Anterior cingulate cortex (tissue), 58 donors: ENCODE measurements around the gene CCDC40.
"Not testable (repeated sequence)": the region's sequence is repeated elsewhere in the genome, so short reads cannot be mapped to it uniquely, and the experiment has no call there.

Source experiments
- DNase-seq, 58 donors: peaks; one replicate each; lab custom pipeline; 2025; lab: John Stamatoyannopoulos, UW

Gene CCDC40

GRCh38 chr17:80043963-80044362 lies 7.5 kb downstream of the CCDC40 start:
- DNase-seq = no peak

DNA sequence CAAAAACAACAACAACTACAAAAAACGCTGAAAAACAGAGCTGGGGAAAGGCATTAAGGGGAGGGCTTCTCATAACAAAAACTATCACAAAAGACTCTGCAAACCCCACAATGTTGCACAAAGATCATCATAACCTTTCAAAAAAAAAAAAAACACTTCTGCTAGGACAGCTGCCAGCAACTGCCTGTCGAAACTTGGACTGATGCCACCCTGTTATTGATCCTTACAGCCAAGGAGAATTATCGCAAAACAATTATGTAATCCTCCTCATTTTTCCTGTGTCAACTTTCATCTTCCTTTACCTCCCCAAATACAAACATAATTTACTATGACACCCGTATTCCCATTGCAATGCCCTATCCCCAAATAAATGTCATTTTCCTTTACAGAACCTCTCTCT lies 9.3 kb downstream of the CCDC40 start:
- DNase-seq = no peak

GRCh38 chr17:80046709-80047108 lies 10.3 kb downstream of the CCDC40 start:
- DNase-seq = not testable (repeated sequence)

GRCh38 chr17:80047176-80047575 lies 10.7 kb downstream of the CCDC40 start:
- DNase-seq = no peak

DNA sequence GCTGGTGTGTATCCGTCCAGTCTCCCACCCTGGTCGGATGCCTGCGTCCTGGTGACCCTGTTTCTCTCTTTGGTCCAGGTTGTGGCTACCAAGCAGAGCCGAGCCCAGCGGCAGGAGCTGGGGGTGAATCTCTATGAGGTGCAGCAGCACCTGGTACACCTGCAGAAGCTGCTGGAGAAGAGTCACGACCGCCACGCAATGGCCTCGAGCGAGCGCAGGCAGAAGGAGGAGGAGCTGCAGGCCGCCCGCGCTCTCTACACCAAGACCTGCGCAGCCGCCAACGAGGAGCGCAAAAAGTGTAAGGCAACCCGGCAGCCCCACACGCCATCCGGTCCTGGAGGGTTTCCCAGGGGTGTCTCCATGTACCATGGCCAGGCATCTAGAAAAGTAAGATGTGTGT lies 13.5 kb downstream of the CCDC40 start:
- DNase-seq = no peak

DNA sequence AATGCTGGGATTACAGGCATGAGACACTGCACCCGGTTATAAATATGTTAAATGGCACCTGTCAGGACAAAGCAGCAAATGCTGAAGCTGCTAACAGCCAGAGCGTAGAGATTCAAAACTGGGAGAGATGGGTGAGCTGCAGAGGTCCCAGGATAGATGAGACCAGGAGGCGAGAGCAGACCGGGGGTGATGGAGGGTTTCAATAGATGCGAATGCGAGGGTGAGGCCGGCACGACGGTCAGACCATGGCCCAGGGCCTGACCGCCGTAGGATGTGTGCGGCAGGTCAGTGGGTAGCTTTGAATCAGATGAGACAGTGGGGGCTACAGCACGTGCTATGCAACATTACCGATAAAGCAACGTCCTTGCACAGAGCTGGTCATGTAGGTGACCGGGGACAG lies 14.3 kb downstream of the CCDC40 start:
- DNase-seq = no peak

- DNase-seq = no peak
Measured at GRCh38 chr17:80051681-80052080, 15.2 kb downstream of the CCDC40 start.

DNA sequence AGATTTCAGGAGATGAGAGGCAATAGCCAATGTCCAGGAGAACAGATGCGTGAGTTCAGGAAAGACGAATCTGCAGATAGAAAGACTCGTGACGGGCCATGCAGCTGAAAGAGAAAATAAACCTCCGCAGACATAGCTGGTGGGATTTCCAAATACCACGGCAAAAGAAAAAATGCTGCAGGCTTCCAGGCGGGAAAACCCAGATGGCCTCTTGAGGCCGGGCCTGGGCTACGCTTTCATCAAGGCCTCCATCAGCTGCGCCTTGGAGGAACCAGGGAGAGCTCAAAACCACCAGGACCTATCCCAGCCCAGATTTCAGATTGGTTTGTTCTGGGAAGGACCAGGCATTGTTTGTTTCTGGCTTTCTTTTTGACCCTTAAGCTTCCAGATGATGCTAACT lies 16.7 kb downstream of the CCDC40 start:
- no peak for DNase-seq

- no peak for DNase-seq
Measured at GRCh38 chr17:80055597-80055996, 19.2 kb downstream of the CCDC40 start.

- no peak for DNase-seq
Measured at GRCh38 chr17:80058311-80058955, 22.0 kb downstream of the CCDC40 start.

DNA sequence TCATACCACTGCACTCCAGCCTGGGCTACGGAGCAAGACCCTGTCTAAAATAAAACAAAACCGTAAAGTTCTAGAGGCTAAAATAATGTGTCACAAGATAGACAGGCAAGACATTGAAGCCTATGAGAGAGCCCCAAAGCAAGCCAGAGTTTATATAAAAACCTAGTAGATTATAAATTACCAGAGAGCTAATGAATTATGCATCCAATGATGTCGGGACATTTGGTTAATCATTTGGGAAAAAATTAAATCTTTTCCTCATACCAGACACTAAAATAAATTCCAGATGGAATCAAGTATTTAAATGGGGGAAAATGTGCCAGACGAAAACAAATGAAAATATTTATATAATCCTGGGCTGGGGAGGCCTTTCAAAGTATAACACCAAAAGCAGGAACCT lies 24.2 kb downstream of the CCDC40 start:
- no peak for DNase-seq

DNA sequence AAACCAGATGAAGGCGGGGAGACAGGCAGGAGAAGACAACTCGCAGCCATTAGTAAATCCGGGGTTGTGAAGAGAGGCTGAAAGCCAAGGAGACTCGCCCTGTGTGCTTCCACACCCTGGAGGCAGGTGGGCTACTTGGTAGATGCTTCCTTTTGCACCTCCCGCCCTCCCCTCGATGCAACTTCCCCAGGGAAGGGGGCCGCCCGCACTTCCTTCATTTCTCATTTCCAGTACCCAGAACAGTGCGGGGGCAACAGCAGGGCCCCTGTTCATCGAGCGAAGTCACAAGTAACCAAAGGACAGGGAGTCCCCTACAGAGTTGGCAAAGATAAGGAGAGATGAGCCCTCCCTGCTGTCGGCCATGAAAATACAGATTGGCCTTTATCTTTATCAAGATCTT lies 25.0 kb downstream of the CCDC40 start:
- no peak for DNase-seq

DNA sequence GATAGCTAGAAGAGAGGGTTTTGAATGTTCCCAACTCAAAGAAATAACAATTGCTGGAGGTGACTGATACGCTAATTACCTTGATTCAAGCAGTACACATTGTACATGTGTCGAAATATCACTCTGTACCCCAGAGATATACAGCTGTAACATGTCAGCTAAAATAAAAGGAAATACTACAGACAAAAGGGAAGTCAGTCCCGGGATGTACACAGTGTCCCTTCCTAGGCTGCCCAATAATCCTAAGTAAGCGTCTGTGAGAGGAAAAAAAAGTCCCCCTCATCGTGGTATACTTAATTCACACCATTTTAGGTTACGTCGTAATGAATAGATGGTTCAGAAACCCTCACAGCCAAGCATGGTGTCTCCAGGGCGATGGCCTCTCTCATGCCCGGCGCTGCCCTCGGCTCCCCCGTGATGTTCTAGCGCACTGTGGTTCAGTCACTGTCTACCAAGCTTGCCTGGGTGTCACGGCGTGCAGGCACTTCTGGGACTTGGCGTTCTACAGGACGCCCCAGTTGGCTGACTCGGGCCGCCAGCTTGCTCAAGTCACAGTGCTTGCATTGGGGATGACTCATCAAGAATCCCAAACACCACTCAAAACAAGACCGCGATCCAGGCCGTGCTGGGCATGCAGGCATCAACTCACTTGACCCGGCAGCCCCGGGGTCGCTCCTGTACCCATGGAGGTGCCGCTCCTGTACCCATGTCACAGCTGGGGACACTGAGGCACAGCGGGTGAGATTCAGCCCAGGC lies 27.6 kb downstream of the CCDC40 start:
- DNase-seq = peak in 12 of 58 donors; percentile 7 to 29 (median 16)

DNA sequence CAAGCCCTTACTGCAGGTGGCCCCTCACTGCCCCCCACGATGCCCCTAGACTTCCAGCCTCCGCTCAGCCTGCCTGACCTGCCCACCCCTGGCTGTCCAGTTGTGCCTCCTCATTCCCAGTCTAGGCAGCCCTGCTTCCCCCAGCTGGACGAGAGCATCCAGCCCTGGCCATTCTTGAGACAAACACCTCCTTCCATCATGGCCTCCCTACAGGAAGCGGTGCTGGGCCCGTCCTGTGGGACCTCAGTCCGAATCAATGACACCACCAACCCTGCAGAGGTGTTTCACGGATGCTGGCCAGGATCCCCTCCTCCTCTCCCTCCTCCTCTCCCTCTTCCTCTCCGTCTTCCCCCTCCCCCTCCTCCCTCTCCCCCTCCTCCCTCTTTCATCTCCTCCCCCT lies 28.3 kb downstream of the CCDC40 start:
- no peak for DNase-seq

GRCh38 chr17:80065478-80066170 lies 29.2 kb downstream of the CCDC40 start:
- no peak for DNase-seq

DNA sequence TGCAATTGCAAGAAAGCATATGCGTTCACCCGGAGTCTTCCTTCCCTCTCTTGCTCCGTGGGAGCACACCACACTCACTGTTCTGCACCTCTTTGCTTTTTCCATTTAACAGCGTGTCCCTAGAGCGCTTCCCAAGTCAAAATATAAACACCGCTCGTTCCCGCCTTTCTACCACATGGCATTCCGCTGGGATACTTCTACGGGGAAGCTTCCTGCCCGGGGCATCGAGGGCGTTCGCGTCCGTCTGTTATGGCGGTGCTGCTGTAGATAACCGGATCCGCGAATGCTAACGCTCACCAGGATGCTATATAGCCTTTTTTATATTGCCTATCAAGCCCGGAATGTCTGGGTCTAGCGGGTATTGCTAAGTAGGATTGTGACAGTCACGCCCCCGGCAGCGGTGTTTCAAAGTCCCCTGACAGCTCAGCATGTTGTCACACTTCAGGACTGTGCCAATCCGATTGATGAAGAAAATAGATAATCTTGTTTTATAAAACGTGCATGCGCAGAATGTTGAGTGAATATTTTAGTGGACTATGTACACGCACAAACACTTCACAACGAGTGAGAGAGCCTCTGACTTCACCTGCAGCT lies 31.0 kb downstream of the CCDC40 start:
- no peak for DNase-seq

DNA sequence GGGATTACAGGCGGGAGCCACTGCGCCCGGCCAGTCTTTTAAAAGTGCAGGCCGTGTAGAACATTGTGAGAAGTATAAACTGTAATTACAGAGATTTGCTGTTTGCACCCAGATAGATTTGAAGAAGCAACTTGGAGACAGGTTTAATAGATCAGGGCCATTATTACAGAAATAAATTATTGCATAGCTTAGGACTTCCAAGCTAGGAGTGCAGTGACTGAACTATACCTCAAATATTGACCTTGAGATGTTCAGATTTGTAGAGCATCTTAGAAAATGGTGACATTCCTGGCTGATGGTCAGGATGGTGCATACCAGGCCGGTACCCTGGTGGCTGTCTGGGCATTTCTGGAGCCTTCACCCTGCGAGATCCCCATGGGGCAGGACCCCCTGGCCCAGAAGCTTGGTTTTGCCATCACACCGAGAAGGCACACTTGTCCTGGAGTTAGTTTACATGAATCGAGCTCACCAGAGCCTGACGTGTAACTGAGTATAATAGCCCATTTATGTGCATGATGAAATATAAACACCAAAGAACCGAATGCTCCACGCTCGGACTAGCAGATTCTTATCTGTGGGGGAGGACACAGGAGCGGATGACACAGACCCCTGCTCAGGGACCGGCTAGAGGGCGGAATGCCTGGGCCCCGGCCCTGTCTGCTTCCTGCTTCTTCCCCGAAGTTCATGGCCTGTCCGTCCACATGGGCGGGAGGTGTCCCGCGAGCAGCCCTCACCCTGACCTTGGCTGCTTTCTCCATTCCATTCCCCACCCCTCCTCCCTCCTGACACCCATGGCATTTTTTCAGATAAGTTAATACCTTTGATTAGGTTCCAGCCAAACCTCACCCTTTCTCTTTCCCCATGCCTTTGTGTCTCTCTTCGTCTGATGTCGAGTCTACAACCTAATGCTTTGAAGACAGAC lies 32.1 kb downstream of the CCDC40 start:
- DNase-seq = no peak

- no peak for DNase-seq
Measured at GRCh38 chr17:80070375-80071115, 34.1 kb downstream of the CCDC40 start.

DNA sequence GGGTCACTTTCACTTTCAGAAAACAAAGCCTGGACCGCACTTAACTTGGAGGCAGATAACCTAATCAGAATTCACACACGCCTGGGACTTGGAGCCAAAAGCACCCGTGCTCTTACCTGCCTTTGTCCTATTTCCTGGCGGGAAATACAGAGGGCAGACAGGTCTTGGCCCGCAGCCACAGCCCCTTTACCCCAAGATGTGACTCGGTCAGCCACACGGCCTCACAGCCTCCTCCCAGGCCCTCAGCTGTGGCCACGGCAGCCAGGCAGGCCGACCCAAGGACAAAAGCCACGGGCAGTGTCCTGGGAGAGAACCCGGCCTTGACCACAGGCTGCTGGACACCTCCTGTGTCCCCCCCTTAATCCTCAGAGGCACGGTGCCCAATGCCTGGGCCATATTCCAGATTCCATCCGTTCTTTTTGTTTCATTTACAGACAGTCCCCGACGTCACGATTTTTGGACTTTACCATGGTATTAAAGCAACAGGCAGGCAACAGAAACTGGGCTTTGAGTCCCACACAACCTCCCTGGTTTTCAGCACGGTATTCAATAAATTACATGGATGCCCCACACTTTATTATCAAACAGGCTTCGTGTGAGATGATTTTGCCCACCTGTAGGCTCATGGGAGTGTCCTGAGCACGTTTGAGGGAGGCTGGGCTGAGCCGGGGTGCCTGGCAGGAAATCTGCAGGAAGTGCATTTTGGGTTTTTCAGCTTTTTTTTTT lies 34.8 kb downstream of the CCDC40 start:
- peak in 39 of 58 donors; percentile 14 to 75 (median 38) for DNase-seq
